PFSK-1 (cell line): Measurements from ENCODE around the gene CCR2.

Experiments used
- POLR2AphosphoS5 ChIP-seq: IDR thresholded peaks from 2 replicates; pipeline ENCODE4 v1.6.1; 2012; ENCODE audit warnings: low read depth, mild to moderate bottlenecking, control low read depth, low read length, moderate library complexity
- REST ChIP-seq, 2 experiments: IDR thresholded peaks; 2 replicates each; pipeline versions ENCODE4 v1.6.1 to v1.8.0; 2011 to 2012; ENCODE audit warnings: low read depth in 2 of 2, low read length in 2 of 2, control low read depth in 1 of 2, inconsistent platforms in 1 of 2, mild to moderate bottlenecking in 1 of 2, moderate library complexity in 1 of 2; ENCODE audit not compliant: insufficient read depth in 1 of 2
- SIN3A ChIP-seq: IDR thresholded peaks from 2 replicates; pipeline ENCODE4 v1.6.1; 2012; ENCODE audit warnings: mild to moderate bottlenecking, low read length, moderate library complexity, borderline replicate concordance; ENCODE audit not compliant: insufficient read depth
- TAF1 ChIP-seq: IDR thresholded peaks from 2 replicates; pipeline ENCODE4 v1.6.1; 2012; ENCODE audit warnings: low read length, control low read depth, borderline replicate concordance; ENCODE audit not compliant: insufficient read depth

- no peak for TF ChIP-seq POLR2AphosphoS5
- no peak for TF ChIP-seq SIN3A
- TF ChIP-seq REST (IDR thresholded peaks at IDR 0.05; ENCODE audit: insufficient read depth in 1 of 2, low read depth in 2 of 2, low read length in 2 of 2) = no peak
- TF ChIP-seq TAF1 = no peak
Observed at GRCh38 chr3:46370839-46371518, 17.1 kb downstream of the CCR2 start, which contains the start of gene CCR5.
